22Rv1 (cell line): ENCODE measurements around the gene CHD2.

Experiments
- CTCF ChIP-seq: fragments of 450-650 bp; IDR thresholded peaks from 2 replicates; pipeline ENCODE4 v1.5.1; 2017; ENCODE audit warnings: mild to moderate bottlenecking
- ZFX ChIP-seq: fragments of 450-650 bp; IDR thresholded peaks from 2 replicates; pipeline ENCODE4 v1.6.1; 2017; ENCODE audit warnings: antibody characterized with exemption, borderline replicate concordance

- TF ChIP-seq CTCF = no peak
- TF ChIP-seq ZFX = no peak
Measured at GRCh38 chr15:92880796-92881195, 19.3 kb upstream of the CHD2 start.
